RCC 7860 (cell line): ENCODE data around the gene TNRC18.
"Not testable (repeated sequence)": the region's sequence is repeated elsewhere in the genome, so short reads cannot be mapped to it uniquely, and the experiment has no call there.

Source experiments
- DNase-seq: peaks from one replicate; pipeline ENCODE4 v3.0.0-alpha.2; 2015; ENCODE audit warnings: low spot score
- FAIRE-seq: peaks from 2 replicates; lab custom pipeline; 2012; peaks lifted over from hg19 to GRCh38; lab: Jason Lieb, UNC

The TNRC18 gene

GRCh38 chr7:5423306-5423975 lies at the start of gene TNRC18:
Gene TNRC18 (minus strand): TSS chr7:5423834. CDS start chr7:5421246, 2,588 bp downstream.
- FAIRE-seq, result no peak
- no peak for DNase-seq

- FAIRE-seq, result no peak
- no peak for DNase-seq
Observed at GRCh38 chr7:5472432-5473315, 49.0 kb upstream of the TNRC18 start.

- DNase-seq, FAIRE-seq: not testable (repeated sequence)
Observed at GRCh38 chr7:5471623-5472022, 48.0 kb upstream of the TNRC18 start.

GRCh38 chr7:5470816-5471215 lies 47.2 kb upstream of the TNRC18 start:
- no peak for FAIRE-seq
- DNase-seq, result no peak

GRCh38 chr7:5470167-5470532 lies 46.5 kb upstream of the TNRC18 start:
- DNase-seq (no peak), FAIRE-seq (no peak)

- FAIRE-seq (no peak), DNase-seq (no peak)
Observed at GRCh38 chr7:5469375-5470166, 45.9 kb upstream of the TNRC18 start.

GRCh38 chr7:5467645-5468044 lies 44.0 kb upstream of the TNRC18 start:
- FAIRE-seq, result no peak
- no peak for DNase-seq

GRCh38 chr7:5466551-5466950 lies 42.9 kb upstream of the TNRC18 start:
- DNase-seq (no peak), FAIRE-seq (no peak)

GRCh38 chr7:5463031-5463430 lies 39.4 kb upstream of the TNRC18 start:
- DNase-seq, result no peak
- no peak for FAIRE-seq

GRCh38 chr7:5462216-5462615 lies 38.6 kb upstream of the TNRC18 start:
- FAIRE-seq (no peak), DNase-seq (no peak)

GRCh38 chr7:5458921-5459480 lies 35.4 kb upstream of the TNRC18 start:
- no peak for DNase-seq
- FAIRE-seq, result no peak

- FAIRE-seq (no peak), DNase-seq (no peak)
Observed at GRCh38 chr7:5457245-5457735, 33.7 kb upstream of the TNRC18 start.

GRCh38 chr7:5456409-5456808 lies 32.8 kb upstream of the TNRC18 start:
- FAIRE-seq, result no peak
- no peak for DNase-seq

- no peak for DNase-seq
- no peak for FAIRE-seq
Observed at GRCh38 chr7:5455581-5456219, 32.1 kb upstream of the TNRC18 start.

- no peak for DNase-seq
- FAIRE-seq, result no peak
Observed at GRCh38 chr7:5455175-5455574, 31.5 kb upstream of the TNRC18 start.

GRCh38 chr7:5454485-5454884 lies 30.9 kb upstream of the TNRC18 start:
- DNase-seq, result no peak
- FAIRE-seq, result no peak

GRCh38 chr7:5453566-5454075 lies 30.0 kb upstream of the TNRC18 start:
- FAIRE-seq, result no peak

GRCh38 chr7:5452937-5453540 lies 29.4 kb upstream of the TNRC18 start:
- no peak for FAIRE-seq
- no peak for DNase-seq

More at GRCh38 chr7:5453566-5454075, 30.0 kb upstream of the TNRC18 start:
- no peak for DNase-seq

GRCh38 chr7:5452470-5452899 lies 28.9 kb upstream of the TNRC18 start:
- DNase-seq, result no peak
- FAIRE-seq, result no peak

GRCh38 chr7:5451391-5451790 lies 27.8 kb upstream of the TNRC18 start:
- FAIRE-seq (no peak), DNase-seq (no peak)
